Mesothelial cell of epicardium (in vitro differentiated cells): Measurements from ENCODE around the gene TBX2. TPM values are rescaled to one million over a fixed set of nuclear protein-coding genes. Genes with fewer than 3 reads are reported as not detected.

Source experiments
- DNase-seq, 2 experiments: peaks; one replicate each; pipeline ENCODE4 v3.0.0; 2021; ENCODE audit warnings: low spot score in 2 of 2; ENCODE audit not compliant: unreplicated experiment in 2 of 2
- H3K27ac Mint-ChIP-seq: 2 replicates; pipeline ENCODE4 v1.8.0; 2021; ENCODE audit warnings: mixed read lengths
- H3K27me3 Mint-ChIP-seq: 2 replicates; pipeline ENCODE4 v1.8.0; 2021; ENCODE audit warnings: low read depth, mixed read lengths
- H3K36me3 Mint-ChIP-seq: 2 replicates; pipeline ENCODE4 v1.8.0; 2021; ENCODE audit warnings: mixed read lengths
- H3K4me1 Mint-ChIP-seq: 2 replicates; pipeline ENCODE4 v1.8.0; 2021; ENCODE audit warnings: mixed read lengths
- H3K4me3 Mint-ChIP-seq: 2 replicates; pipeline ENCODE4 v1.8.0; 2021; ENCODE audit warnings: mild to moderate bottlenecking, moderate library complexity, mixed read lengths
- H3K9me3 Mint-ChIP-seq: 2 replicates; pipeline ENCODE4 v1.8.0; 2021; ENCODE audit warnings: mixed read lengths
- total RNA-seq: library from RNA; stranded (reverse); gene quantifications from 3 replicates; pipeline ENCODE4 v1.2.1, GENCODE V29; 2021
- TF ChIP-seq, protein P1 (sequence below): fragments of 200-600 bp; sonication (generic); IDR thresholded peaks from one replicate; pipeline ENCODE4 v1.5.0; 2021; ENCODE audit warnings: antibody characterized with exemption; ENCODE audit not compliant: unreplicated experiment

Gene TBX2
- total RNA-seq, 1 donor from 2014 or later, result 176 TPM

DNA sequence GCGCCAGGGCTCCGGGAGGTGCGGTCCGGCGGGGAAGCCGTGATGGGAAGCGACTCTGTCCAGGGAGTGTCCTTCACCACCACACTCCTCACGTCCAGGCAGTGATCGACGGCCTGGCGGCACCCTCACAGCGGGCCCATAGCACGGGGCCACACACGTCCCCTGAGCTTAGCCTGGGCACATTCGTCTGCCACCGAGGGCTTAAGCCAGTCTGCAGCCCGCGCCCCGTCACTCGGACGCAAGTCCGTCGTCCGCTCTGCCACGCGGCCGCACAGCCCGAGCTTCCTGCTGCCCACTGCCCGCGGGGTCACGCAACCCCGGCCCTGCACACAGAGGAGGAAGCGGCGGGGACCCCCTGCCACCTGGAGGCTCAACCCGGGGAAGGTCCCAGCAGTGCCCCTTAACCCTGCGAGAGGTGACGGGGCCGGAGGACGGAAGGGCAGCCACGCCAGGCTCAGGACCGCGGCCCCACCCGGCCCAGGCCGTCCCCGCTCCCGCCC, 3.0 kb upstream of the TBX2 start:
- Mint-ChIP-seq H3K36me3 (peaks cover 13% of the 10 kb centered on the region), H3K4me1 (peaks cover 51% of the 10 kb centered on the region), H3K27ac (peak overlapping the region; percentile 43), H3K27me3 (no peaks in the 10 kb centered on the region), H3K9me3 (no peaks in the 10 kb centered on the region), H3K4me3 (peak overlapping the region; percentile 65)
- TF ChIP-seq, protein P1, sequence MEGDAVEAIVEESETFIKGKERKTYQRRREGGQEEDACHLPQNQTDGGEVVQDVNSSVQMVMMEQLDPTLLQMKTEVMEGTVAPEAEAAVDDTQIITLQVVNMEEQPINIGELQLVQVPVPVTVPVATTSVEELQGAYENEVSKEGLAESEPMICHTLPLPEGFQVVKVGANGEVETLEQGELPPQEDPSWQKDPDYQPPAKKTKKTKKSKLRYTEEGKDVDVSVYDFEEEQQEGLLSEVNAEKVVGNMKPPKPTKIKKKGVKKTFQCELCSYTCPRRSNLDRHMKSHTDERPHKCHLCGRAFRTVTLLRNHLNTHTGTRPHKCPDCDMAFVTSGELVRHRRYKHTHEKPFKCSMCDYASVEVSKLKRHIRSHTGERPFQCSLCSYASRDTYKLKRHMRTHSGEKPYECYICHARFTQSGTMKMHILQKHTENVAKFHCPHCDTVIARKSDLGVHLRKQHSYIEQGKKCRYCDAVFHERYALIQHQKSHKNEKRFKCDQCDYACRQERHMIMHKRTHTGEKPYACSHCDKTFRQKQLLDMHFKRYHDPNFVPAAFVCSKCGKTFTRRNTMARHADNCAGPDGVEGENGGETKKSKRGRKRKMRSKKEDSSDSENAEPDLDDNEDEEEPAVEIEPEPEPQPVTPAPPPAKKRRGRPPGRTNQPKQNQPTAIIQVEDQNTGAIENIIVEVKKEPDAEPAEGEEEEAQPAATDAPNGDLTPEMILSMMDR, result no peak
- peak in 1 of 2 experiments; percentile 71 for DNase-seq

DNA sequence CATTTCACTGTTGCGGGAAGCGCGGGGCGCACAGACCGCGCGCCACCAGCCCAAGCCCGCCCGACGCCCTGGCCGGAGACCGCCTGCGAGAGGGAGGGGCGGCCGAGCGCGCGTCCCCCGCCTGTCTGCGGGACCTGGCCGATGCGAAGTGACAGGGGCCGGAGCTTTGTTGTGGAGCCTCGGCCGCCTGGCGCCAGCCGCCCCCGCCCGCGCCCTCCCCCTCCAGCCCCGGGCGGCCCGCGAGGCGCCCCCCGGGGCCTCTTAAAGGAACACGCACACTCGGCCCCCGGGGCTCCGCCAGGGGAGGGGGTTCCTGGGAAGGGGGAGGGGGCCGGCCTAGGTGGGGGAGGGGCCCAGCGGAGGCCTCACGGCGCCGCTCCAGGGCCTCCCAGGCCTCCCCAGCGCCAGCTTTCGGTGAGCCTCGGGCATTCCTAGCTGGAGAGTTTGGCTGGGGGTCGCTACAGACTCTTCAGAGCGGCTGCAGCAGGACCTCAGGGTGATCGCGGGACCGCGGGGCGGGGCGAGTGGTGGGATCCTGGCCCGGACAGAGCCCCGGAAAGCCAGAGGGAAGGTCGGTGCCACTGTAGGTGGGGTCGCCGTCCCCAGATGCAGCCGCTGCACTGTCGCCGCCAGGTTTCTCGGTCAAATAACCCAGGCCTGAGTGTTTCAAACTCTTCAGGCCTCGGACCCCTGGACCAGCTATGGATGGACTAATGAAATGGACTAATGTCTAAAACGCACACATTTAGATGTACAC, 2.4 kb upstream of the TBX2 start:
- Mint-ChIP-seq H3K27me3 (no peaks in the 10 kb centered on the region), H3K27ac (peak overlapping the region; percentile 99), H3K9me3 (no peaks in the 10 kb centered on the region), H3K36me3 (peaks cover 10% of the 10 kb centered on the region), H3K4me3 (peak overlapping the region; percentile 85), H3K4me1 (peaks cover 49% of the 10 kb centered on the region)
- peak in 1 of 2 experiments; percentile 74 for DNase-seq
- TF ChIP-seq, protein P1, result no peak

GRCh38 chr17:61398721-61399130, 917 bp upstream of the TBX2 start:
- Mint-ChIP-seq H3K27ac (peak overlapping the region; percentile 99), H3K36me3 (peaks cover 17% of the 10 kb centered on the region), H3K9me3 (no peaks in the 10 kb centered on the region)

DNA sequence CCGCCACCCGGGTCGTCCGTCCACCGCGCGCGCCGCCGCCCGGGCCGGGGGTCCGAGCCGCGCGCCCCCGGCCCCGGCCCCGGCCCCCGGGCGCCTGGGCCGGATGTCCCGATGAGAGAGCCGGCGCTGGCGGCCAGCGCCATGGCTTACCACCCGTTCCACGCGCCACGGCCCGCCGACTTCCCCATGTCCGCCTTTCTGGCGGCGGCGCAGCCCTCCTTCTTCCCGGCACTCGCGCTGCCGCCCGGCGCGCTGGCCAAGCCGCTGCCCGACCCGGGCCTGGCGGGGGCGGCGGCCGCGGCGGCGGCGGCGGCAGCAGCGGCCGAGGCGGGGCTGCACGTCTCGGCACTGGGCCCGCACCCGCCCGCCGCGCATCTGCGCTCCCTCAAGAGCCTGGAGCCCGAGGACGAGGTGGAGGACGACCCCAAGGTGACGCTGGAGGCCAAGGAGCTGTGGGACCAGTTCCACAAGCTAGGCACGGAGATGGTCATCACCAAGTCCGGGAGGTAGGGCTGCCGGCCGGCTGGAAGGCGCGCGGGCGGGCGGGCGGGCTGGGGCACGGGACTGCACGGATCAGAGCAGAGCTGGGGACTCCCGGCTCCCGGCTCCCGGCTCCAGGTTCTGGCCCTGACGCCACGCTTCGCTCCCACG, 548 bp downstream of the TBX2 start:
- TF ChIP-seq, protein P1, result no peak
- Mint-ChIP-seq H3K27ac (peak overlapping the region; percentile 95), H3K36me3 (peaks cover 22% of the 10 kb centered on the region)

More at GRCh38 chr17:61398721-61399130, 917 bp upstream of the TBX2 start:
- H3K4me3 Mint-ChIP-seq, result peak overlapping the region; percentile 85
- no peak for DNase-seq
- no peaks in the 10 kb centered on the region for H3K27me3 Mint-ChIP-seq
- H3K4me1 Mint-ChIP-seq, result peaks cover 49% of the 10 kb centered on the region
- TF ChIP-seq, protein P1, result no peak

GRCh38 chr17:61400717-61401388, 1.2 kb downstream of the TBX2 start:
- peak in 1 of 2 experiments; percentile 57 for DNase-seq

More for the DNA sequence above, 548 bp downstream of the TBX2 start:
- no peaks in the 10 kb centered on the region for H3K27me3 Mint-ChIP-seq
- H3K4me3 Mint-ChIP-seq, result peak overlapping the region; percentile 86
- DNase-seq, result peak in 1 of 2 experiments; percentile 55
- H3K9me3 Mint-ChIP-seq, result no peaks in the 10 kb centered on the region
- H3K4me1 Mint-ChIP-seq, result peaks cover 40% of the 10 kb centered on the region

More at GRCh38 chr17:61400717-61401388, 1.2 kb downstream of the TBX2 start:
- H3K36me3 Mint-ChIP-seq, result peaks cover 22% of the 10 kb centered on the region
- peak overlapping the region; percentile 86 for H3K4me3 Mint-ChIP-seq
- H3K27me3 Mint-ChIP-seq, result no peaks in the 10 kb centered on the region
- no peaks in the 10 kb centered on the region for H3K9me3 Mint-ChIP-seq
- H3K4me1 Mint-ChIP-seq, result peaks cover 36% of the 10 kb centered on the region
- H3K27ac Mint-ChIP-seq, result peak overlapping the region; percentile 95
- TF ChIP-seq, protein P1, result no peak
